HepG2 (cell line): ENCODE measurements around the gene CGREF1. TPM values are rescaled to one million over a fixed set of nuclear protein-coding genes. Genes with fewer than 3 reads are reported as not detected.

Experiments
- ATRX ChIP-seq: sonication (generic); formaldehyde crosslinking; IDR thresholded peaks from 2 replicates; pipeline ENCODE4 v1.4.0; 2020; ENCODE audit warnings: missing genetic modification reagents, borderline replicate concordance
- FOXA1 ChIP-seq, 2 experiments: fragments of 450-650 bp in 1 of 2; sonication (generic) in 1 of 2; formaldehyde crosslinking in 1 of 2; IDR thresholded peaks; 2 replicates each; pipeline versions ENCODE4 v1.4.0 to v1.6.1; 2016 to 2020; ENCODE audit warnings: missing genetic modification reagents in 1 of 2
- HOXD1 ChIP-seq: sonication (generic); formaldehyde crosslinking; IDR thresholded peaks from 2 replicates; pipeline ENCODE4 v1.5.0; 2020; ENCODE audit warnings: missing genetic modification reagents
- PREB ChIP-seq: sonication (generic); formaldehyde crosslinking; IDR thresholded peaks from 2 replicates; pipeline ENCODE4 v1.4.0; 2020; ENCODE audit warnings: missing genetic modification reagents
- RARG ChIP-seq: sonication (generic); formaldehyde crosslinking; IDR thresholded peaks from 2 replicates; pipeline ENCODE4 v1.4.0; 2020; ENCODE audit warnings: low read depth, mild to moderate bottlenecking, missing genetic modification reagents
- SKIL ChIP-seq: sonication (generic); formaldehyde crosslinking; IDR thresholded peaks from 2 replicates; pipeline ENCODE4 v1.8.0; 2022; ENCODE audit warnings: missing genetic modification reagents, mild to moderate bottlenecking, moderate library complexity, borderline replicate concordance
- SNAPC4 ChIP-seq: sonication (generic); formaldehyde crosslinking; IDR thresholded peaks from 2 replicates; pipeline ENCODE4 v1.4.0; 2020; ENCODE audit warnings: mild to moderate bottlenecking, missing genetic modification reagents
- TBP ChIP-seq: sonication (generic); formaldehyde crosslinking; IDR thresholded peaks from 2 replicates; pipeline ENCODE4 v1.5.0; 2020; ENCODE audit warnings: missing genetic modification reagents
- U2AF1 ChIP-seq: fragments of 200-400 bp; formaldehyde crosslinking; optimal IDR thresholded peaks from 2 replicates; pipeline ENCODE3; 2017; ENCODE audit warnings: mild to moderate bottlenecking, low read depth, low read length
- ZBTB20 ChIP-seq: sonication (generic); formaldehyde crosslinking; IDR thresholded peaks from 2 replicates; pipeline ENCODE4 v1.8.1; 2023; ENCODE audit warnings: missing genetic modification reagents, low read depth, mild to moderate bottlenecking, borderline replicate concordance
- ZBTB4 ChIP-seq: sonication (generic); formaldehyde crosslinking; IDR thresholded peaks from 2 replicates; pipeline ENCODE4 v1.4.0; 2020; ENCODE audit warnings: missing genetic modification reagents, mild to moderate bottlenecking, borderline replicate concordance
- ZNF12 ChIP-seq: sonication (generic); formaldehyde crosslinking; IDR thresholded peaks from 2 replicates; pipeline ENCODE4 v1.5.0; 2020; ENCODE audit warnings: missing genetic modification reagents
- ZNF224 ChIP-seq: sonication (generic); formaldehyde crosslinking; IDR thresholded peaks from 2 replicates; pipeline ENCODE4 v1.5.0; 2020; ENCODE audit warnings: mild to moderate bottlenecking, missing genetic modification reagents
- ZNF274 ChIP-seq: sonication (generic); formaldehyde crosslinking; IDR thresholded peaks from 2 replicates; pipeline ENCODE4 v1.5.1; 2020; ENCODE audit warnings: mild to moderate bottlenecking, missing genetic modification reagents
- ZNF746 ChIP-seq: sonication (generic); formaldehyde crosslinking; IDR thresholded peaks from 2 replicates; pipeline ENCODE4 v1.8.0; 2022; ENCODE audit warnings: mild to moderate bottlenecking, missing genetic modification reagents
- ZNF816 ChIP-seq: sonication (generic); formaldehyde crosslinking; IDR thresholded peaks from 2 replicates; pipeline ENCODE4 v1.8.0; 2022; ENCODE audit warnings: missing genetic modification reagents, mild to moderate bottlenecking, borderline replicate concordance
- ZSCAN25 ChIP-seq: sonication (generic); formaldehyde crosslinking; IDR thresholded peaks from 2 replicates; pipeline ENCODE4 v1.8.0; 2022; ENCODE audit warnings: mild to moderate bottlenecking, missing genetic modification reagents
- polyA plus RNA-seq, 8 experiments: library from polyadenylated mRNA; depleted of rRNA in 3 of 8; stranded (reverse) in 7 of 8; unstranded in 1 of 8; fragments of >200 nt; fragmentation: Illumina TruSeq in 4 of 8; extraction: Trizol in 4 of 8; gene quantifications; 2 replicates each; pipeline versions ENCODE4 v1.2.1 to v1.2.3, GENCODE V29; 2011 to 2016; ENCODE audit warnings: low read depth in 4 of 8, missing spikeins in 1 of 8, mixed read lengths in 1 of 8; ENCODE audit not compliant: insufficient read depth in 1 of 8
- total RNA-seq, 5 experiments: library from RNA; depleted of rRNA; stranded (reverse); fragments of >200 nt; fragmentation: Illumina TruSeq; extraction: Trizol; gene quantifications; 2 replicates each; pipeline ENCODE4 v1.2.3, GENCODE V29; 2016; ENCODE audit warnings: low read depth in 1 of 5

The CGREF1 gene
- total and polyA plus RNA-seq, 2 of the 13 experiments (the other 11 are each of a cell fraction or from before 2014, with no cell fraction given), result 13.9 to 23.4 TPM

GRCh38 chr2:27118525-27119329, at the start of gene CGREF1 (continued):
- TF ChIP-seq ZBTB4, result 0 out of 2 replicates have a peak, but pooled peaks have one; percentile 68
- 0 out of 2 replicates have a peak, but pooled peaks have one; percentile 13 for TF ChIP-seq SKIL (CRISPR knock-in tag)
- no peak for TF ChIP-seq TBP (CRISPR knock-in tag)
- TF ChIP-seq FOXA1 (IDR thresholded peaks at IDR 0.05), result no peak
- TF ChIP-seq FOXA1 (CRISPR knock-in tag; IDR thresholded peaks at IDR 0.05), result no peak
- 0 out of 2 replicates have a peak, but pooled peaks have one; percentile 17 for TF ChIP-seq ZNF746
- TF ChIP-seq ZNF224 (CRISPR knock-in tag), result no peak
- TF ChIP-seq ZNF816 (CRISPR knock-in tag), result no peak
- TF ChIP-seq RARG (CRISPR knock-in tag), result no peak
- no peak; the same call in 1 of the 2 replicates for TF ChIP-seq ZSCAN25 (CRISPR knock-in tag)
- no peak for TF ChIP-seq ZNF12
- TF ChIP-seq HOXD1 (CRISPR knock-in tag), result no peak
- 0 out of 2 replicates have a peak, but pooled peaks have one; percentile 13 for TF ChIP-seq ZBTB20 (CRISPR knock-in tag)
- TF ChIP-seq SNAPC4 (CRISPR knock-in tag), result no peak
- TF ChIP-seq PREB, result no peak
- no peak for TF ChIP-seq ATRX (CRISPR knock-in tag)
- no peak for TF ChIP-seq U2AF1
- TF ChIP-seq ZNF274 (CRISPR knock-in tag), result peak; percentile 62; the same call in 1 of the 2 replicates
